Esophagus (tissue), 2 donors: Measurements from ENCODE around the gene ARHGEF3. TPM values are rescaled to one million over a fixed set of nuclear protein-coding genes. Genes with fewer than 3 reads are reported as not detected.

Experiments
- H3K27ac ChIP-seq, 2 donors: one replicate each; pipeline ENCODE4 v1.5.1; 2013; ENCODE audit warnings: low read depth in 2 of 2, mild to moderate bottlenecking in 2 of 2, inconsistent platforms in 1 of 2, low read length in 1 of 2, moderate library complexity in 1 of 2
- H3K27me3 ChIP-seq, 2 donors: one replicate each; pipeline ENCODE4 v1.6.1; 2013; ENCODE audit warnings: low read length in 2 of 2, control low read depth in 1 of 2, mild to moderate bottlenecking in 1 of 2; ENCODE audit not compliant: insufficient read depth in 2 of 2, control insufficient read depth in 1 of 2
- H3K36me3 ChIP-seq, 2 donors: one replicate each; pipeline ENCODE4 v1.6.1; 2013; ENCODE audit warnings: low read length in 1 of 2; ENCODE audit not compliant: control insufficient read depth in 2 of 2, insufficient read depth in 2 of 2
- H3K4me1 ChIP-seq, 2 donors: one replicate each; pipeline ENCODE4 v1.6.1; 2013; ENCODE audit warnings: low read length in 1 of 2; ENCODE audit not compliant: control insufficient read depth in 2 of 2, insufficient read depth in 2 of 2
- H3K4me3 ChIP-seq, 2 donors: one replicate each; pipeline ENCODE4 v1.5.1; 2013; ENCODE audit warnings: low read length in 2 of 2, mild to moderate bottlenecking in 2 of 2, low read depth in 1 of 2, moderate library complexity in 1 of 2
- H3K9me3 ChIP-seq, 2 donors: one replicate each; pipeline ENCODE4 v1.6.1; 2013; ENCODE audit warnings: mild to moderate bottlenecking in 2 of 2, low read depth in 1 of 2, low read length in 1 of 2, moderate library complexity in 1 of 2; ENCODE audit not compliant: control insufficient read depth in 2 of 2, insufficient read depth in 1 of 2
- WGBS, 2 donors: extraction: QIAGEN DNeasy Blood & Tissue Kit; methylation state at CpG; one replicate each; pipeline ENCODE4 v1.1.7; 2013; 5-methylcytosine and 5-hydroxymethylcytosine counted together
- polyA plus RNA-seq, 2 donors: library from polyadenylated mRNA; stranded (reverse); fragments of 200-250 nt; gene quantifications; one replicate each; pipeline ENCODE4 v1.2.3, GENCODE V29; 2013
- donor health status: healthy with polysubstance abuse.
- donor health status: Bipolar disorder and iron deficiency.

The ARHGEF3 gene
- polyA plus RNA-seq, 2 donors = 11.1 to 13.2 TPM

DNA sequence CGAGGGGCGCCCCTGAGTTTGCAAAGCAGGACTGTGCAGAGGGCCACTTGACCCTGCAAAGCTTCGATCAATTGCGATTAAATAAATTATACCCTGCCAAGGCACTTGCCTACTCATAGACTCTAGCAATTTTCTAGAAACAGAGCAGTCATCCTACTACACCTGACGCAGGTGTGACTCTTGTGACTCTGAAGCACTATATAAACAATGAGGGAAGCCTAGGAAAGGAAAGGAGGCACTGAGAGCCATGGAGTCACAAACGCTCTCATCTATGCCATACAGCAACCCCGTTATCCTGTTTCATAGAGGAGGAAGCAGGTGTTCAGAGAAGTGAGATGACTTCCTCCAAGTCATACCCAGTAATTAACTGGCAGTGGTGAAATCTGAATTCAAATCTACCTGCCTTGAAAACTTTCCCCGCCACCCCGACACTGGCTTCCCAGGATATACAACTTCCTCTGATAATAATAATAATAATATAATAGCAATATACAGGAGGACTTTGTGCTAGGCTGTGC lies 14.4 kb downstream of the ARHGEF3 start:
- Histone ChIP-seq H3K27ac (peak overlapping the region in 1 of 2 donors; percentile 36), H3K9me3 (no peaks in the 10 kb centered on the region), H3K4me3 (no peak overlapping the region), H3K4me1 (peaks cover 5 to 7% of the 10 kb centered on the region in 2 donors), H3K36me3 (no peaks in the 10 kb centered on the region), H3K27me3 (no peaks in the 10 kb centered on the region)
- WGBS, 2 donors = 78 to 84% methylated on average over 9 of the region's 9 CpGs

DNA sequence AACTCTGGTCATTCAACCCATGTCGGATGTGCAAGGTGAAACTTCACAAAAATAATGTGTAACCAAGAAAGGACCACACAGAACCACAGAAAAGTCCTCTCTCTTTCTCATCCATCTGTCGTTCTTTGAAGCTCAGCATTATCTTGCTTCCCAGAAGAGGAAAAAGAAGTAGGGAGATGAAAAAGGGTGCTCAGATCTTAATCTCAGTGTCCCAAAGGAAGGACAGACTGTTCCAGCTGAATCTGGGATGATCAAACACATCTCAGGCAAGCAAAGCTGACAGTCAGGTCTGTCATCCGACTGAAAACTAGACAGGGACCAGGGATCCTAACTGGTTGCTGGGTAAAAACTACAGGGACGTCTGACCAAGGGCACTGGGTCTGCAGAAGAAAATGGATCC lies 16.2 kb downstream of the ARHGEF3 start:
- Histone ChIP-seq H3K9me3 (no peaks in the 10 kb centered on the region), H3K36me3 (no peaks in the 10 kb centered on the region), H3K4me1 (peaks cover 7 to 8% of the 10 kb centered on the region in 2 donors), H3K27me3 (no peaks in the 10 kb centered on the region), H3K4me3 (no peak overlapping the region), H3K27ac (no peak overlapping the region)
- 79 to 81% methylated on average over 4 of the region's 4 CpGs for WGBS, 2 donors

DNA sequence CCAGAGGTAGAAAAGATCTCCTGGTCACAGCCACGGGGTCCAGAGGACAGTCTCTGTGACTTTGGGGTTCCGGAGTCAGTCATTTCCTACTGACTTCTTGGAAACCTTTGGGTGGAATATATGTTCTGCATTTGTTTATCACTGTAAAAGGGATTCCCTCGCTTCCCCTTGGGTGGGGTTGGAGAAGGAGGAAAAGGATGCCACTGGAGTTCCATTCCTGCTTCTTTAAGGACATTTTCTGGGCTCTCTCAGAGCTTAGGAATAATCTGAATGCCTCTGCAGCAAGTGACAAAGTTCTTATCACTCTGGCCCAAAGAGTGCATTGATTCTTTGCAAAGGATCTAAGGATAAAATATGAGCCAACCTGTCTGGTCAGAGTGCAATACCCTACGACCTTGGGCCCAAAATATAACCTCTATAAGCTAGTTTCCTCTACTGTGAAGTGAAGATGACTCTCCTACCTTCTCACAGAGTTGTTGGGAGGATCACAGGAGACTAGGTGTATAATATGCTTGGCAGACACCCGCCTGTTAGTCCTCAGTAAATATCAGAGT lies 17.2 kb downstream of the ARHGEF3 start:
- WGBS, 2 donors = 70 to 72% methylated on average over 5 of the region's 5 CpGs
- H3K27ac ChIP-seq = peak overlapping the region; percentile 50 to 70
- no peaks in the 10 kb centered on the region for H3K9me3 ChIP-seq
- H3K36me3 ChIP-seq = no peaks in the 10 kb centered on the region
- no peak overlapping the region for H3K4me3 ChIP-seq
- no peaks in the 10 kb centered on the region for H3K27me3 ChIP-seq
- peaks cover 7 to 8% of the 10 kb centered on the region in 2 donors for H3K4me1 ChIP-seq

DNA sequence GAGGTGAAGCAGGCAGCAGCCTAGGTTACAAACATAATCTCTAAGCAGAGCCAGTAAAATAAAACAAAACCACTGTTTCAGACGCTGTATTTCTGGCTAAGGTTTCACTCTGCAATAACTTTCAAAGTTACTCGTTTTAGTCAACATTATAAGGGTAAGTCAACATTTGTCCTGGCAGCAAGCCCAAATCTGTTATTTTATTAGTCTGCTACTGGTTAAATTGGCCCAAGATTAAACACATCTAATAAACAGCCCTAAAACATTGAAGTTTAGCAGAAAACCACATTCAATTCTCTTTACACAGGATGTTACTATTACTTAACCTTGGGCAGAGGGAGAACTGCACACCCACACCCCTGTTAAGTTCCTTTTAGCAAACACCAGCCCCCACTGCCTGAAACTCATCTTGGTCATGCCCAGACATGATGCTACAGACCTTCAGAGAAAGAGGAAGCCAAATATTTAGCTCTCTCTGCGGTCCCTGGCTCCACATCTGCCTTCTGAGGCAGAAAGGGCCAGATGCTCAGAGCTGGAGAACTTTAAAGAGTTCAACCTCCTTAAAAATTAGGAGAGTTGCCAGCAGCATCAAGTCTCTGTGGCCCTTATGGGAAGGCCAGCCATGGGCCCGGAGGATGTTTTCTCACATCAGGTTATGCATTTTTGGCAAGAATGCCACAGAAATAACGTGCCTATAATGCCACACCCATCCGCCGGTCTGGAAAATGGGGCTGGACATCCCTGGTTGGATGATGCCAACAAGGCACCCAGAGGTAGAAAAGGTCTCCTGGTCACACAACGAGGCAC lies 17.9 kb downstream of the ARHGEF3 start:
- no peaks in the 10 kb centered on the region for H3K27me3 ChIP-seq
- H3K4me3 ChIP-seq = no peak overlapping the region
- whole genome bisulfite sequencing, 2 donors = 17 to 25% methylated on average over 8 of the region's 8 CpGs
- H3K4me1 ChIP-seq = peaks cover 7 to 8% of the 10 kb centered on the region in 2 donors
- no peaks in the 10 kb centered on the region for H3K36me3 ChIP-seq
- no peaks in the 10 kb centered on the region for H3K9me3 ChIP-seq
- H3K27ac ChIP-seq = peak overlapping the region; percentile 50 to 70

DNA sequence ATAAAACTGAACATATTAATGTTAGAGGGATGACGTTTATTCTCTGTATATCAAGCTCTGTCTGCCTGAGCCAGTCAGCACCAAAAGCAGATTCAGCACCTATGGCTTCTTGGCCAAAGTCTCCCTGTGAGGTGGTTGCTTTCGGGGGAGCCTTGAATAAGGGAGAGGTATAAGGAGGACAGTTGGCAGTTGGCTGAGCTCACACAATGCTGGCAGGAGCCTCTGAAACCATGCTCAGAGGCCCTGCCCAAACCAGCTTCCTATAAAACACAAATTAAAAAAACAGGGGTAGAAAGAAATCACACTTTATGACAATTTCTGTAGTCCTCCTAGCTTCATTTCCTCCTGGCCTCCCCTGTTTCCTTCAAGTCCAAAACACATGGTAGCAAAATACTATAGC lies 18.8 kb downstream of the ARHGEF3 start:
- H3K4me1 ChIP-seq = peaks cover 7 to 8% of the 10 kb centered on the region in 2 donors
- no peaks in the 10 kb centered on the region for H3K9me3 ChIP-seq
- H3K36me3 ChIP-seq = no peaks in the 10 kb centered on the region
- H3K27ac ChIP-seq = peak overlapping the region; percentile 50 to 76
- no peaks in the 10 kb centered on the region for H3K27me3 ChIP-seq
- WGBS, 2 donors = 28 to 35% methylated on average over 2 of the region's 2 CpGs
- H3K4me3 ChIP-seq = no peak overlapping the region

DNA sequence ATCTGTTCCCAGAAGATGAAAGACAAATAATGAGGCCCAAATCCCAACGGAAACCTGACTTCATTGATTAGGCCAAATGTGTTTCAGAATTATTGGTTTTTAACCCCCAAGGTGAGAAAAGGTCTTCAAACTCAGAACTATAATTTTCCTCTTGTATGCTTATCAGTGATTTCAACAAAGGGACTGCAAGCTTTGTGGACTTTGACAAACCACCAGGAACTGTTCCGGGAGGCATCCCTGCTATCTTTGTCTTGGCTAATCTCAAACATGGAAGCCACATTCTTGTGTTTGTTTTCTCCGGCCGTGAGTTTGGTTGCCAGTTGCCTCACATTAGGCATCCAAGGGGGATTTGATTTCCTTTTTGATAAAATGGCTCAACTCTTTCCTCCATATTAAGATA lies 19.5 kb downstream of the ARHGEF3 start:
- H3K4me1 ChIP-seq = peaks cover 7 to 10% of the 10 kb centered on the region in 2 donors

GRCh38 chr3:56781762-56782161 lies 20.0 kb downstream of the ARHGEF3 start:
- Histone ChIP-seq H3K36me3 (no peaks in the 10 kb centered on the region), H3K9me3 (no peaks in the 10 kb centered on the region), H3K4me1 (peaks cover 7 to 10% of the 10 kb centered on the region in 2 donors), H3K27me3 (no peaks in the 10 kb centered on the region), H3K27ac (peak overlapping the region in 1 of 2 donors; percentile 57), H3K4me3 (no peak overlapping the region)
- WGBS, 2 donors = 78 to 81% methylated on average over 2 of the region's 2 CpGs

More for the DNA sequence above, 19.5 kb downstream of the ARHGEF3 start:
- H3K27ac ChIP-seq = peak overlapping the region in 1 of 2 donors; percentile 50
- no peaks in the 10 kb centered on the region for H3K27me3 ChIP-seq
- 50 to 76% methylated on average over 4 of the region's 4 CpGs for WGBS, 2 donors
- no peaks in the 10 kb centered on the region for H3K9me3 ChIP-seq
- H3K4me3 ChIP-seq = no peak overlapping the region
- H3K36me3 ChIP-seq = no peaks in the 10 kb centered on the region

- Histone ChIP-seq H3K4me1 (peaks cover 7 to 10% of the 10 kb centered on the region in 2 donors), H3K36me3 (no peaks in the 10 kb centered on the region), H3K27ac (no peak overlapping the region), H3K4me3 (no peak overlapping the region), H3K9me3 (no peaks in the 10 kb centered on the region), H3K27me3 (no peaks in the 10 kb centered on the region)
- 86 to 94% methylated on average over 2 of the region's 2 CpGs for WGBS, 2 donors
These were observed 20.8 kb downstream of the ARHGEF3 start for GRCh38 chr3:56780936-56781335.

GRCh38 chr3:56778893-56779292 lies 22.9 kb downstream of the ARHGEF3 start:
- WGBS, 2 donors = 66 to 81% methylated on average over 2 of the region's 2 CpGs
- Histone ChIP-seq H3K9me3 (no peaks in the 10 kb centered on the region), H3K4me3 (no peak overlapping the region), H3K27me3 (no peaks in the 10 kb centered on the region), H3K36me3 (no peaks in the 10 kb centered on the region), H3K27ac (no peak overlapping the region), H3K4me1 (peaks cover under 1 to 8% of the 10 kb centered on the region in 2 donors)
